SHP77 (cell line): ENCODE measurements around the gene TMEM259.

Experiments
- DNase-seq, 2 experiments: peaks; one replicate each; lab custom pipeline; 2025; lab: John Stamatoyannopoulos, UW

TMEM259 gene

DNA sequence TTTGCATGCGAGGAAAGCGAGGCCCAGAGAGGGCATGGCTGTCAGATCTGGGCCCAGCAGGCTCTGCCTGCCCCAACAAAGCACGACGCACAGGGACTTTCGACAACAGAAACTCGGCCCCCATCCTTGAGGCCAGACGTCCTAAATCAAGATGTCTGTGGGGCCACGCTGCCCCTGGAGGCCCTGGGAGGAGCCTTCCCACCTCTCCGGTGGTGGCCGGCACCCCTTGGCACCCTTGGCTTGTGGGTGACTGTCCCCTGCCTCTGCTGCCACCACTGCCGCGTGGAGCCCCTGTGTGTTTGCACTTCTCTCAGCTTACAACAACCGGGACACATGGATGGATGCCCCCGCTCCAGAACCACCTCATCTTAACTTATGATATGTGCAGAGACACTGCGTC is 32.4 kb downstream of the TMEM259 start:
- DNase-seq = no peak

- DNase-seq = no peak
These were observed 32.8 kb downstream of the TMEM259 start for GRCh38 chr19:988081-988480.

- DNase-seq = no peak
These were observed 34.8 kb downstream of the TMEM259 start for GRCh38 chr19:986083-986482.

GRCh38 chr19:984165-984967 is 36.6 kb downstream of the TMEM259 start, which contains the start of gene WDR18:
Gene WDR18, plus strand, starts transcription at chr19:984345. Its CDS starts 9 bp downstream, at chr19:984354.
- DNase-seq = peak; percentile 88 to 89

- peak in 1 of 2 experiments; percentile 58 for DNase-seq
These were observed 38.3 kb downstream of the TMEM259 start for GRCh38 chr19:982567-983170.

- DNase-seq = no peak
These were observed 40.6 kb downstream of the TMEM259 start for GRCh38 chr19:980133-980998.

DNA sequence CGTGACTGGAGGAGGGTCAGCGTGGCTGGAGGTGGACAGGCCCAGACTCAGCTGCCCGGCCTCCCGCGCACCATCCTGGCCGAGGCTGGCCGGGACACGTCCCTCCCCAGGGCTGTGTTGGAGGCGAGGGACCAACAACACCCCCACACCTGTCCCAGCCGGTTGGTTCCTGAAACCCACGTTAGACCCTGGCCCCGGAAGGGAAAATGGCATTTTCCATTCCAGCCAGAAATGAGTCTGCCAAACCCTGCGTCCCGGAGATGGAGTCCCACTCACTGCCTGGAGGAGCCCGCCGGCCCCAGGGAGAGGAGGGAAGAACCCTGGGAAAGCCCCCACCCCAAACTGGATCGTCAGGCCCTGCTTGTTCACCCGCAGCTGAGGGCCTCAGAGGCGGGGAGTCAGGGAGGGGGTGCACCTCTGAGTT is 41.6 kb downstream of the TMEM259 start:
- DNase-seq = no peak

- no peak for DNase-seq
These were observed 43.9 kb downstream of the TMEM259 start for GRCh38 chr19:977058-977464.

DNA sequence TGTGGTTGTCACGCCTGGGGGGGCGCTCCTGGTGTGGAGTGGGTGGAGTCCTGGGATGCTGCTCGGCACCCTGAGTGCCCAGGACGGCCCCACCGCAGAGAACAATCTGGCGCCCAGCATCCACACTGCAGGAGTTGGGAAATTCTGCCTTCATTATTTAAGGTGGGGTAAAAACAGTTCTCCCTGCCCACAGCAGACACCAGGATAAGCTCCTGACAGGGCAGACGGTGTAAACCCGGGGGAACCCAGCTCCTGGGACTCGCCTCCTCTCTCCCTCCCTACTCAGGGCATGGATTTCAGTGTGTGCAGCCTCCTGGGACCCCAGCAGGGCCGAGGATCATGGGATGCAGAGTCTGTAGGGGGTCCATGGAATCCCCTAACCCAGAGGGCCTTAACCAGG is 44.4 kb downstream of the TMEM259 start:
- DNase-seq = no peak

- DNase-seq = no peak
These were observed 46.2 kb downstream of the TMEM259 start for GRCh38 chr19:974564-975257.

DNA sequence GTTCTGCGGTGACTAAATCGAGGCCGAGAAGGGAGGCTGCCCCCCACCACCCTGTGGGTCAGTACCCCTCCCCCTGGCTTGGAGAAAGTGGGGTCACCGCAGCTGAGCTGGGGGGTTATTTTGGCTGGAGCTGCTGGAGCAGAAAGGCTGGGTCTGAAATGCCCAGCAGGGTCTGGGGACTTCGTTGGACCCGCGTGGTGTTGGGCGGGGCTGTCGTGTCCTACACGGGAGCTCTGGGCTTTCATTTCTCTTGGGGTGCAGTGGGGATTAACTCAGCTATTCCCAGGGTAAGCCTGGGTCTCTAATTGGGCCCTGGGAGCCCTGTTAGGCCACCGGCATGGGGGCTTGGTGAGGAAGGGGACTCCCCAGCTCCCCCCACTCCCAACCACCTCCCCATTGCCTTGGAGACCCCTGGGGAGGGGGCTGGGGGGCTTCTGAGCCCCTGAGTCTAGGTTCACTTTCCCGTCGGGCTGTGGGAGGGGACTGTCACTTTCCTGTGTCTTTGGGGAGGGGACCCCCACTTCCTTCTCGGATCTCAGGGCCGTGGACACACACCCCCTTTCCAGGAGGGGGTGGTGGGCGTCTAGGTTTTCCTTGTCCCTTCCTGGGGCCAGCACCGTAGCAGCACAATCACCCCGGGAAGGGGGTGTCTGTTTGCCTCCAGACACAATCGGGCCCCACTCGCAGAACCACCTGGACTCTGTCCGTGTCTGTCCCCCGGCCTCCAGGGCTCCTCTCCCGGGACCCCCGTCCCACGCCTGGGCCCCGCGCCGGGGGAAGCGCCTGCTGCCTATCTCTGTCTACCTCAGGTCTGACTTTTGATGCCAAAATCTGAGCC is 47.0 kb downstream of the TMEM259 start:
- no peak for DNase-seq

- no peak for DNase-seq
These were observed 48.6 kb downstream of the TMEM259 start for GRCh38 chr19:972281-972680.

DNA sequence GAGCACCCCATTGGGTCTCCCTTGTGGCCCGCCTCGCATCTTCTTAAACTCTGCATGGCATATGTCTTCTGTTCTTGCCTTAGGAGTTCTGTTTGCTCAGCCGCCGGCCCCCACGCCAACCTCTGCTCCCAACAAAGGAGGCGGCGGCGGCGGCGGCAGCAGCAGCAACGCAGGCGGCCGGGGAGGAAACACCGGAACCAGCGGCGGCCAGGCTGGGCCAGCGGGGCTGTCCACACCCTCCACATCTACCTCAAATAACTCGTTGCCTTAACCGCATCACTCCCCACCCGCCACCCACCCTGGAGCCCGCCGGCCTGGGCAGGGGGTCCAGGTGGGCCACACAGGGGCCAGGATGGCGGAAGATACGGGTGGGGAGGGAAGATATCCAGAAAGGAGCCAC is 49.1 kb downstream of the TMEM259 start:
- DNase-seq = no peak

- no peak for DNase-seq
These were observed 50.2 kb downstream of the TMEM259 start for GRCh38 chr19:970695-971094.

- DNase-seq = peak in 1 of 2 experiments; percentile 31
These were observed 54.3 kb downstream of the TMEM259 start for GRCh38 chr19:966485-967088.

DNA sequence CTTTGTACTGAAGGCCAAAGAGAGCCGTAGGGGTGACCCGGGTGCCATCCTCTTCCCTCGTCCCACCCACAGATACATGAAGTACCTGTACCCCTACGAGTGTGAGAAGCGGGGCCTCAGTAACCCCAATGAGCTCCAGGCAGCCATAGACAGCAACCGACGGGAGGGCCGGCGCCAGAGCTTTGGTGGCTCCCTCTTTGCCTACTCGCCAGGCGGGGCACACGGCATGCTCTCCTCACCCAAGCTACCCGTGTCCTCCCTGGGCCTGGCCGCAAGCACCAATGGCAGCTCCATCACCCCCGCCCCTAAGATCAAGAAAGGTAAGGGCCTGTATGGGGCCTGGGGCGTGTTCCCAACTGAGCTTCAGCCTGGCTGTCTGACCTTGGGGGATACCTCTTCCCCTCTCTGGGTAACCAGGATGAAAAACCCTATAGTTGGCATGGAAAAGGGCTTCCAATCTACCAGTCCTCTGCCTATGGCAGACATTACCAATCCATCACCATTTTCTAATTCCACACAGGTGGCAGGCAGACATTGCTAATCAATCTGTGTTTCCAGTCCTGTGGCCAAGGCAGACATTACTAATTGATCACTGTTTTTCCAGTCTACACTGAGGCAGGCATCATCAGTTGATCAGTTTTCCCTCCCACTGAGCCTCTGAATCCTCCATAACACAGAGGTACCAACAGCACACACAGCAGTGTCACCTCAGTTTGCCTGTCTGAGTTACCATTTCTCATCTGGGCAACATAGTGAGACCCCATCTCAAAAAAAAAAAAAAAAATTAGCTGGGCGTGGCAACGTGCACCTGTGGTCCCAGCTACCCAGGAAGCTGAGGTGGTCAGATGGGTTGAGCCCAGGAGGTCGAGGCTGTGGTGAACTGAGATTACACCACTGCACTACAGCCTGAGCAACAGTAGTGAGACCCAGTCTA is 55.9 kb downstream of the TMEM259 start:
- DNase-seq = no peak

- DNase-seq = no peak
These were observed 56.8 kb downstream of the TMEM259 start for GRCh38 chr19:964116-964520.

DNA sequence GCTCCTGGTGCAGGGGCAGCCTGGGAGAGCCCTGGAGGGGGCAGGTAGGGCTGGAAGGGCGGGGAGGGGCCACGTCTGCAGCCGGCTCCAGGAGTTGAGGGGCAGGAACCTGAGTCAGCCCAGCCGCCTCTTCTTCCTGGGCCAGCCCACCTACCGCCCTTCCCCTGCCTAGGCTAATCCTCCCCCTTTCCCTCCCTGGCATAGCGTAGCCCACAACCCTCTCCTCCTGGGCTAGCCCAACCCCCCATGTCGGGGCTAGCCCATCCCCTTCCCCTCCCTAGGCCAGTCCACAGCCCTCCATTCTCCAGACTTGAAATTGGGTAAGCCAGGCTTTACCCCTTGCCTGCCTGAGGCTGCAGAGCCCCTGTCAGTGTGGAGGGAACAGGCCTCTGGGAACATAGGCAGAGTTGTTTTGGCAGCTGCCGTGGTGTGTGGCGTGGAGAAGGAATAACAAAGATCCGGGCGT is 57.4 kb downstream of the TMEM259 start:
- DNase-seq = no peak

GRCh38 chr19:962683-963400 is 58.1 kb downstream of the TMEM259 start:
- no peak for DNase-seq
